ENCODE data around the gene WDR11.

The WDR11 gene, protein sequence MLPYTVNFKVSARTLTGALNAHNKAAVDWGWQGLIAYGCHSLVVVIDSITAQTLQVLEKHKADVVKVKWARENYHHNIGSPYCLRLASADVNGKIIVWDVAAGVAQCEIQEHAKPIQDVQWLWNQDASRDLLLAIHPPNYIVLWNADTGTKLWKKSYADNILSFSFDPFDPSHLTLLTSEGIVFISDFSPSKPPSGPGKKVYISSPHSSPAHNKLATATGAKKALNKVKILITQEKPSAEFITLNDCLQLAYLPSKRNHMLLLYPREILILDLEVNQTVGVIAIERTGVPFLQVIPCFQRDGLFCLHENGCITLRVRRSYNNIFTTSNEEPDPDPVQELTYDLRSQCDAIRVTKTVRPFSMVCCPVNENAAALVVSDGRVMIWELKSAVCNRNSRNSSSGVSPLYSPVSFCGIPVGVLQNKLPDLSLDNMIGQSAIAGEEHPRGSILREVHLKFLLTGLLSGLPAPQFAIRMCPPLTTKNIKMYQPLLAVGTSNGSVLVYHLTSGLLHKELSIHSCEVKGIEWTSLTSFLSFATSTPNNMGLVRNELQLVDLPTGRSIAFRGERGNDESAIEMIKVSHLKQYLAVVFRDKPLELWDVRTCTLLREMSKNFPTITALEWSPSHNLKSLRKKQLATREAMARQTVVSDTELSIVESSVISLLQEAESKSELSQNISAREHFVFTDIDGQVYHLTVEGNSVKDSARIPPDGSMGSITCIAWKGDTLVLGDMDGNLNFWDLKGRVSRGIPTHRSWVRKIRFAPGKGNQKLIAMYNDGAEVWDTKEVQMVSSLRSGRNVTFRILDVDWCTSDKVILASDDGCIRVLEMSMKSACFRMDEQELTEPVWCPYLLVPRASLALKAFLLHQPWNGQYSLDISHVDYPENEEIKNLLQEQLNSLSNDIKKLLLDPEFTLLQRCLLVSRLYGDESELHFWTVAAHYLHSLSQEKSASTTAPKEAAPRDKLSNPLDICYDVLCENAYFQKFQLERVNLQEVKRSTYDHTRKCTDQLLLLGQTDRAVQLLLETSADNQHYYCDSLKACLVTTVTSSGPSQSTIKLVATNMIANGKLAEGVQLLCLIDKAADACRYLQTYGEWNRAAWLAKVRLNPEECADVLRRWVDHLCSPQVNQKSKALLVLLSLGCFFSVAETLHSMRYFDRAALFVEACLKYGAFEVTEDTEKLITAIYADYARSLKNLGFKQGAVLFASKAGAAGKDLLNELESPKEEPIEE

DNA sequence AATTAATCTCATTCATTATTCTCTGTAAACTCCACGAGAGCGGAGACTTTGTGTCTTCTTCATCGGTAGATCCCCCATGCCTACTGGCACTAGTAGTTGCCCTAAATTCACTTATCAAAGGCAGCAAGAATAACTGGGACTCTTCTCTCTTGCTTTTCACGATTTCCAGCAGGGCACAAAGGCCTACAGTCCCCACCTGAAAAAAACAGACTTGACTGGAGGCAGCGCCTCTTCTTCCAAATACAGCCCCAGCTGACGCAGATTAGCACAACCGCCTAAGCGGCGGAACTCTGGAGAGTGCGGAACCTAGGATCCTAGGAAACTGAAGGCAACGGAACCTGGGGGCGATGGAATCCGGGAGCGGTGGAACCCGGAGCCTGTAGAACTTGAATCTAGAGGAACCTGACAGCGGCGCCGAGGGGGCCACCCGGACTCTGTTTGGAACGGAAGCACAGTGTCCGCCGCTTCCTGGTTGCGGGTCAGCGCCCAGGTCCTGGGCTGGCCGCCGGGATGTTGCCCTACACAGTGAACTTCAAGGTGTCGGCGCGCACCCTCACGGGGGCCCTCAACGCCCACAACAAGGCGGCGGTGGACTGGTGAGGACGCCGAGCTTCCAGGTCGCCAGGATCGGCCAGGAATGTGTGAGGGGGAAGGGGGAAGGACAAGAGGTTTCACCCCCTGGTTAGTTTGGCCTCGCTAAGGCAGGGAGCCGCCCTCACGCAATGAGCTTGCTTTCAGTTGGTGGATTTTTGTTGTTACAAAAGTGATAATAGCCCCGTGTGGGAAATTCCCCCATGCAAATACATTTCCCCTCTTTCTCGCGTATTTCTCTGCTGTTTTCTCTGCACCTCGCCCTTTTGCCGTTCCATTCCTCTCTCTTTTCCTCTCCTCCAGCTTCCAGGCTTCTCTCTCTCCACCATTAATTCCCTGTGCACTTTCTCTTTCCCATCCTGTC is at the start of gene WDR11:
TSS of gene WDR11 (plus strand) at position 452 of the 955 bp plus-strand sequence. CDS start at position 511, 59 bp downstream.
- Histone ChIP-seq H3K79me2 (ENCODE audit: control insufficient read depth, low read length) (peaks cover 58% of the 10 kb centered on the region), H3K36me3 (ENCODE audit: control insufficient read depth, low read length) (peaks cover 33% of the 10 kb centered on the region), H3K27me3 (ENCODE audit: control insufficient read depth, low read length) (no peaks in the 10 kb centered on the region), H3K27ac (ENCODE audit: low read depth, low read length) (peak within 1 kb of the TSS; percentile 82), H3K9me3 (ENCODE audit: control insufficient read depth, insufficient read depth, low read length) (no peaks in the 10 kb centered on the region), H4K20me1 (ENCODE audit: control insufficient read depth, insufficient read depth, low read depth, low read length) (no peaks in the 10 kb centered on the region; the same call in 1 of the 2 replicates), H3F3A (ENCODE audit: control insufficient read depth, insufficient read depth) (0 out of 2 replicates have a peak, but pooled peaks cover 3% of the 10 kb centered on the region), H3K4me3 (ENCODE audit: low read length) (peak within 1 kb of the TSS; percentile 92), H3K4me1 (ENCODE audit: control insufficient read depth, low read length) (peaks cover 17% of the 10 kb centered on the region), H3K9me2 (replicated peaks; ENCODE audit: control insufficient read depth, low read length) (no peaks in the 10 kb centered on the region), H3K4me2 (ENCODE audit: low read length) (peak within 1 kb of the TSS; percentile 89)
- TF ChIP-seq EZH2phosphoT487 (IDR thresholded peaks at IDR 0.05; ENCODE audit: borderline replicate concordance, low read length) = no peak
- TF ChIP-seq, protein P1, sequence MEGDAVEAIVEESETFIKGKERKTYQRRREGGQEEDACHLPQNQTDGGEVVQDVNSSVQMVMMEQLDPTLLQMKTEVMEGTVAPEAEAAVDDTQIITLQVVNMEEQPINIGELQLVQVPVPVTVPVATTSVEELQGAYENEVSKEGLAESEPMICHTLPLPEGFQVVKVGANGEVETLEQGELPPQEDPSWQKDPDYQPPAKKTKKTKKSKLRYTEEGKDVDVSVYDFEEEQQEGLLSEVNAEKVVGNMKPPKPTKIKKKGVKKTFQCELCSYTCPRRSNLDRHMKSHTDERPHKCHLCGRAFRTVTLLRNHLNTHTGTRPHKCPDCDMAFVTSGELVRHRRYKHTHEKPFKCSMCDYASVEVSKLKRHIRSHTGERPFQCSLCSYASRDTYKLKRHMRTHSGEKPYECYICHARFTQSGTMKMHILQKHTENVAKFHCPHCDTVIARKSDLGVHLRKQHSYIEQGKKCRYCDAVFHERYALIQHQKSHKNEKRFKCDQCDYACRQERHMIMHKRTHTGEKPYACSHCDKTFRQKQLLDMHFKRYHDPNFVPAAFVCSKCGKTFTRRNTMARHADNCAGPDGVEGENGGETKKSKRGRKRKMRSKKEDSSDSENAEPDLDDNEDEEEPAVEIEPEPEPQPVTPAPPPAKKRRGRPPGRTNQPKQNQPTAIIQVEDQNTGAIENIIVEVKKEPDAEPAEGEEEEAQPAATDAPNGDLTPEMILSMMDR (IDR thresholded peaks at IDR 0.05; ENCODE audit: low read depth, low read length, poor library complexity, severe bottlenecking) = no peak

DNA sequence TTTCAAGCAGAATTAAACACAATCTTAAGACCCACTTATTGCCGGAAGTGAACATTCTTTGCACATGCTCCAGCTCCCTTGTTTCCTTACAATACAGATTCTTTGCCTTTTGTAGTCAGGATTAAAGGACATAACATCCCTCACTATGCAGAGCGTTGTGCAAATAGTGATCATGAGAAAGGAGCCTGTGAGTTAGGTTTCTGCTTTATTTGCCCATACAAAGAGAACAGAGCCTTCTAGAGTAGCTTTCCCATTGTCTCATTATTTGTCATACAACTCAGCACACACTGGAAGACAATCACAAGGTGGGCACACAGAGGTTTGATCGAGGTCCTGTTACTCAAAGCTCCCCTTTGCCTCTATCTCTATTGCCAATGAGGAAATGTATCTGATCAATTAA is 48.2 kb upstream of the WDR11 start:
- H3K4me3 ChIP-seq (ENCODE audit: low read length) = no peak overlapping the region
- no peak overlapping the region for H3K27ac ChIP-seq (ENCODE audit: low read depth, low read length)
- no peaks in the 10 kb centered on the region for H4K20me1 ChIP-seq (ENCODE audit: control insufficient read depth, insufficient read depth, low read depth, low read length)
- H3K9me2 ChIP-seq (replicated peaks; ENCODE audit: control insufficient read depth, low read length) = no peaks in the 10 kb centered on the region
- 0 out of 2 replicates have a peak, but pooled peaks cover 4% of the 10 kb centered on the region for H3K27me3 ChIP-seq (ENCODE audit: control insufficient read depth, low read length)
- TF ChIP-seq EZH2phosphoT487 (IDR thresholded peaks at IDR 0.05; ENCODE audit: borderline replicate concordance, low read length) = no peak
- TF ChIP-seq, protein P1 (IDR thresholded peaks at IDR 0.05; ENCODE audit: low read depth, low read length, poor library complexity, severe bottlenecking) = no peak
- no peaks in the 10 kb centered on the region for H3K4me1 ChIP-seq (ENCODE audit: control insufficient read depth, low read length)
- no peaks in the 10 kb centered on the region for H3K79me2 ChIP-seq (ENCODE audit: control insufficient read depth, low read length)
- H3F3A ChIP-seq (ENCODE audit: control insufficient read depth, insufficient read depth) = no peaks in the 10 kb centered on the region
- no peaks in the 10 kb centered on the region for H3K36me3 ChIP-seq (ENCODE audit: control insufficient read depth, low read length)
- no peak overlapping the region for H3K4me2 ChIP-seq (ENCODE audit: low read length)
- no peaks in the 10 kb centered on the region for H3K9me3 ChIP-seq (ENCODE audit: control insufficient read depth, insufficient read depth, low read length)

DNA sequence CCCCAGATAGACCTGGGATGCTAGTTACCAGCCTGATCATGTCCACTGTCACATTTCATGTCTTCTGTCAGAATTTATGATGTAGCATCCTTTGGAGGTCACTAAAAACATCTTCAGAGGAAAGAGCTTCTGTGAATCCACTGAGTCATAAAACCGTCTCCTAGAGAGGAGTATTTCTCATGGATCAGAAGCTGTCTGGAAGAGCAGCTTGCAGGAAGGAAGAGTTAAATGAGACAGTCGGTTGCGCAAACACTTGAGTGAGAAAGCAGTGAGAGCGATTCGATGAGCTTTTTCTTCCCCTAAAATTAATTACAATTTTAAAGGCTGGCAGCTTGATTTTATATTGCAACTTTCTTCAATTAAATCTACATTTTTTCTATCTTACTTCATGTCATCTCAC is 47.2 kb upstream of the WDR11 start:
- no peaks in the 10 kb centered on the region for H4K20me1 ChIP-seq (ENCODE audit: control insufficient read depth, insufficient read depth, low read depth, low read length)
- no peaks in the 10 kb centered on the region for H3K9me2 ChIP-seq (replicated peaks; ENCODE audit: control insufficient read depth, low read length)
- no peak for TF ChIP-seq EZH2phosphoT487 (IDR thresholded peaks at IDR 0.05; ENCODE audit: borderline replicate concordance, low read length)
- TF ChIP-seq, protein P1 (IDR thresholded peaks at IDR 0.05; ENCODE audit: low read depth, low read length, poor library complexity, severe bottlenecking) = no peak
- 0 out of 2 replicates have a peak, but pooled peaks cover 5% of the 10 kb centered on the region for H3K27me3 ChIP-seq (ENCODE audit: control insufficient read depth, low read length)
- no peak overlapping the region for H3K4me3 ChIP-seq (ENCODE audit: low read length)
- no peaks in the 10 kb centered on the region for H3K9me3 ChIP-seq (ENCODE audit: control insufficient read depth, insufficient read depth, low read length)
- H3K4me2 ChIP-seq (ENCODE audit: low read length) = no peak overlapping the region
- no peaks in the 10 kb centered on the region for H3K79me2 ChIP-seq (ENCODE audit: control insufficient read depth, low read length)
- H3K4me1 ChIP-seq (ENCODE audit: control insufficient read depth, low read length) = no peaks in the 10 kb centered on the region
- H3K27ac ChIP-seq (ENCODE audit: low read depth, low read length) = no peak overlapping the region
- H3F3A ChIP-seq (ENCODE audit: control insufficient read depth, insufficient read depth) = no peaks in the 10 kb centered on the region
- no peaks in the 10 kb centered on the region for H3K36me3 ChIP-seq (ENCODE audit: control insufficient read depth, low read length)
